NCI-H1436 treated with DMSO at 0.1 percent for 48 hours (cell line): Measurements from ENCODE around the gene PPP1R14C.

Experiments used
- DNase-seq: peaks from one replicate; lab custom pipeline; 2025; lab: John Stamatoyannopoulos, UW

PPP1R14C gene

GRCh38 chr6:150138638-150139037 is 4.2 kb upstream of the PPP1R14C start:
- no peak for DNase-seq

DNA sequence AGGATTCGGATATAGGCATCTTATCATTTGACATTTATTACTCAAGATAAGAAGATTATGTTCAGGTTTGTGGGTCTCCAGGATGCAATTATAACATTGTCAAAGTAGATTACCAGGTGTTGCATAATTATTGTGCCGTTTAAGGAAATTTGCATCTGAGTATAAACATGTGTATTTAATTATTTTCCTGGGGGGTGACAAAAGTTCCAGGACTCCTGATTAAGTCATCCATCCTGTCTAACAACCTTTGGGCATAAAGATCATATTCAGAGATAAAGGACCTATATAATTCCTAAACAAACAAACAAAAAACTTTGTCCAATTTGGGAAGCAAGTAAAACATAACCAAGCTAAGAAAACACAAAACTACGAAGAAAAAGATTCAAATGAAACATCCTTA is 3.3 kb upstream of the PPP1R14C start:
- DNase-seq, result no peak

GRCh38 chr6:150140236-150140969 is 2.4 kb upstream of the PPP1R14C start:
- no peak for DNase-seq

- no peak for DNase-seq
These were observed 661 bp upstream of the PPP1R14C start for GRCh38 chr6:150142097-150142669.

DNA sequence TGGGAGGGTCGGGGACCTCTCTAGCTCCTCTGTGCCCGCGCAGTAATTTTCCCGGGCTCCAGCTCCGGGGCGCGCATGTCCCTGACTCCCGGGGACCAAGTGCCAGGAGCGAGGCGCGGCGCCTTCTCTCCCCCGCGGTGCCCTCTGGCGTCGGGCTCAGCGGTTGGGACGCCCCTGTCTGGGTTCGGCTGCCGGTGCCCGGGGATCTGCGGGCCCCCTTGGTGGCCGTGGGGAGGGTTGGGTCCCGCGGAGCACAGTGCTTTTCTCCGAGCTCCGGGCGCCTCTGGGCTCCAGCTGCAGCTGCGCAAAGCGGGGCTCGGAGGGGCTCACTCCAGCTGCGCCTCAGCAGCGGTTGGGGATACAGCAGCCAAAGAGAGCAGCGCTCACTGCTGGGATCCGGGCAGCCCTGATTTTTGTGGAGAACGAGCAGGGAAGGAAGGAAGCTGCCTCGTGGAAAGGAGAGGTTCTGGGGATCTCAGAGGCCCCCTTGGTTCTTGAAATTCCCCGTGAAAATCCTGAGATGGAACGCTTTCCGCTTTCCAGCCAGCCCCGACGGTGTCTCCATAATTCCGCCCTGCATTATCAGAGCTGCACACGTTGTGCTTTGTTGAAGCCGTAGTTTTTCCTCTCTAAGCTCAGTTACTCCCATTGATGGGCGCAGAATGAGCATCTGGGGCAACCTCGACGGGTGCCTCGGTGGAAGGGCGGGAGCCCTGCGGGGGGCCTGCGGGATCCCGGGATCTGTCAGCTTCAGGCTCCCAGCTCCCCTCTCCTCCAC is 861 bp downstream of the PPP1R14C start:
- DNase-seq, result no peak

GRCh38 chr6:150144294-150144868 is 1.5 kb downstream of the PPP1R14C start:
- no peak for DNase-seq

DNA sequence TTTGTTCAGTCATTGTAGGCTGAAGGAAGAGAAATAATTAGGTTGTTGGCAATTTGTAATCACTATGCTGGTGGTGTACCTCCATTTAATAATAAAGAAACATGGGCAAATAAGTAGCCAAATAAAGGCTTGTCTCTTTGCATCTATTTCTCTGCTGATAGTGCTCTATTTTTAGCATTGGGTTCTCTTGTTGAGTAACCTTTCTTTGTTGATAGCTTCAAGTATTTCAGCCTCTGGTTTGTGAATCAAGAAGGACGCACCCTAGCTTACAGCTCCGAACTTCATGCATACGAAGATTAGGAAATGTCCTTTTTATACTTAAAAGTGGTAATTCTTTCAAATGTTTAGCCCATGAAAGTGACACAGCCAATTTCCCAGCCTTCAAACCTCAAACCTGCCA is 2.6 kb downstream of the PPP1R14C start:
- DNase-seq, result no peak

- DNase-seq, result no peak
These were observed 3.0 kb downstream of the PPP1R14C start for GRCh38 chr6:150145830-150146229.

DNA sequence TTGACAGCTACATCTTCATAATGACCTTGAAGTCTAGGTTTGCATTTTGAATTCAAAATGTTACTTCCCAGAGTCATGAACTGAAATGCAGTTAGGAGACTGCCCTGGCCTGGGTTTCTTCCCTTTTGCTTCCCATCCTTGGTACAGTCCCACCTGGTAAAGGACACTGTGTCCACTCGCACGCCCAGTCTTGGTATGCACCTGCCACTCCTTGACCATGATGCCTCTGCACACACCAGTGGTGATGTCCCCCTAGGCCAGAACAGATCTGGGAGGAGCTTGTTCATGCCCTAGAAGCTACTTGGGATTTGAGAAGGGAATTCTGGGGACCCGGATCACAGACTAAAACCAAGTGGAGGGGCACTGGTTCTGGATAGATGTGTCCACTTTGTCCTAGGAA is 3.6 kb downstream of the PPP1R14C start:
- DNase-seq, result no peak

GRCh38 chr6:150149146-150149545 is 6.3 kb downstream of the PPP1R14C start:
- DNase-seq, result no peak

DNA sequence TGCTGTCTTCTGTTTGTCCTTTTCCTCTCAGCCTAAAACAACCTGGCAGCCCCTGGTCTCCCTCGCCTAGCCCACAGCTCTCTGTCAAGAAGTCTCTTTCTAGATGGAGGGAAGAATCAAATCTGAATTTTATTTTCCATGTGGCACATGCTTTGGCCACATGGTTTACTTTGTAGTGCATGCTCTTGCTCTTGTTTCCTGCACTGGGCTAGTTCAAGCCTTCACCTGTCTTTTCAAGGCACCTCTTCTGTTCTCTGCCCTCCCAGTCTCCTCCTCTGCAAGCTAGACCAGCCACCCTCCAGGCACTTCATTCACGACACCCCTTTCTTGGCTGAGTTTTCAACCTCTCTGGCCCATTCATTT is 7.6 kb downstream of the PPP1R14C start:
- DNase-seq, result no peak

DNA sequence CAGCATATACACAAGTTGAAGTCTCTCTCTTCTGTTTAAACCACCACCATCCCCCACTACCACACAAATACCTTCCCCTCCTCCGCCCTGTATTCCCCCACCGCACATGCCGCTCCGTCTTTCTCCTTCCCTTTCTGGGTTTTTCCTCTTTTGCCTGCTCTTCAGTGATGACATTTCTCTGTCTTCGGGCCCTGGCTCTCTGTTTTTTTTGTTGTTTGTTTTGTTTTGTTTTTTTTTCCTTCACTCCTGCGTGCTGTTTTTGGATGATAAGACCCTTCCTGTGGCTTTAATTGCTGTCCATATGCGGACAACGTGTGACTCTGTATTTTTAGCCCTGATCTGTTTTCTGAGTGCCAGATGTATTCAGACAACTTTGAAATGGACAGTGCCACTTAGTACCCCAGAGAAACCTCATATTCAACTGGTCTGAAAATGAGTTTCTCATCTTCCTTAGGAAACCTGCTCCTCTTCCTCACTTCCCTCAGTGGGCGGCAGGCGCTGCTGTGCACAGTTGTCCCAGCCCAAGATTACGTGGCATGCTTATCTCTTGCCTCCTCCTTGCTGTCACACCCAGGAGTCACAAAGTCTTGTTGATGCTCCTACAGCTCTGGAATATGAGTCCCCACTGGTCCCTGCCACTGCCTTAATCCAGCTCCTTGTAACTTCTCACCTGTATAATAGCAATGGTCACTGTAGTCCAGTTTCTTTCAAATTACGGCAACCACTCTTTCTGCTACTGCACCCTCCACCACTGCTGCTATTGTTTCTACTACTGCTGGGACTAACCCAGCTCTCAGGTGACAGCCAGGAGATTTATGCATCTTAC is 8.2 kb downstream of the PPP1R14C start:
- no peak for DNase-seq

- DNase-seq, result no peak
These were observed 10.3 kb downstream of the PPP1R14C start for GRCh38 chr6:150152891-150153876.

GRCh38 chr6:150153905-150154492 is 11.2 kb downstream of the PPP1R14C start:
- no peak for DNase-seq

GRCh38 chr6:150156460-150156859 is 13.6 kb downstream of the PPP1R14C start:
- DNase-seq, result no peak

DNA sequence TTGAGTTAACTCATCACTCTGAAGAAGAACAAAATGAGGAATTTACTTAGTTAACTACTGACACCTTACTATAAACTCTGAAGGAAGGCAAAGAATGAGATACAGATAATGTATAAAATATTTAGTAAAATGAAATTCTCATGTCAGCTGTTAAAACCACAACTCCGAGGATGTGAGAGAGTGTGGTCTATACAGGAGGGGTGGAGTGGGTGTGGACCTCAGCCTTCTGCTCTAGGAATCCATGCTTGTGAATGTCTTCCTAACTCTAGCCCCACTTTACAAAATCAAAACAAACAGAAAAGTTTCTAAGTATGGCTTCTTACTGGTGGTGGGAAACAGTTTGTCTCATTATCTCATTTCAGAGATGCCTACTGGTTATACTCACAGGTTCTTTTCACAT is 14.2 kb downstream of the PPP1R14C start:
- no peak for DNase-seq

DNA sequence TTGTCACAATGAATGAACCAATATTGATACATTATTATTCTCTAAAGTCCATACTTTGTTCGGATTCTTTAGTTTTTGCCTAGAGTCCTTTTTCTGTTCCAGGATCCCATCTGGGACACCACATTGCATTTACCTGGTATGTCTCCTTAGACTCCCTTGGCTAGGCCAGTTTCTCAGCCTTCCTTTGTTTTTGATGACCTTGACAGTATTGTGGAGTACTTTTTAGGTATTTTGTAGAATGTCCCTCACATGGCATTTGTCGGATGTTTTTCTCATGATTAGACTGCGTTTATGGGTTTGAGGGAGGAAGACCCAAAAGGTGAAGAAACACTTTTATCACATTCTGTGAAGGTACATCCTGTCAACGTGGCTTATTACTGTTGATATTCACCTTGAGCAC is 16.9 kb downstream of the PPP1R14C start:
- DNase-seq, result no peak

DNA sequence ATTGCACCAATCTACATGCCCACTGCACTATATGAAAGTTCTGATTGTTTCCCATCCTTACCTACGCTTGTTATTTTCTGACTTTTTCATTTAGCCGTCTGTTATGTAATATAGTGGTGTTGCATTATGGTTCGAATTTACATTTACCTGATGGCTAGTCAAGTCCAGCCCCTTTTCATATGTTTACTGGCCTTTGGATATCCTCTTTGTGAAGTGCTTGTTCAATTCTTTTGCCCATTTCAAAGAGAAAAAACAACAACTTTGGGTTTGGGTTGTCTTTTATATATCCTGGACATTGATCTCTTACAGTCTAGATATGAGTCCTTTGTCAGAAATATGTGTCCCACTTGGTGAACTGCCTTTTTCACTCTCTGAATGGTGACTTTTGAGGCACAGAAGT is 21.1 kb downstream of the PPP1R14C start:
- DNase-seq, result no peak

GRCh38 chr6:150165020-150165702 is 22.3 kb downstream of the PPP1R14C start:
- DNase-seq, result no peak

DNA sequence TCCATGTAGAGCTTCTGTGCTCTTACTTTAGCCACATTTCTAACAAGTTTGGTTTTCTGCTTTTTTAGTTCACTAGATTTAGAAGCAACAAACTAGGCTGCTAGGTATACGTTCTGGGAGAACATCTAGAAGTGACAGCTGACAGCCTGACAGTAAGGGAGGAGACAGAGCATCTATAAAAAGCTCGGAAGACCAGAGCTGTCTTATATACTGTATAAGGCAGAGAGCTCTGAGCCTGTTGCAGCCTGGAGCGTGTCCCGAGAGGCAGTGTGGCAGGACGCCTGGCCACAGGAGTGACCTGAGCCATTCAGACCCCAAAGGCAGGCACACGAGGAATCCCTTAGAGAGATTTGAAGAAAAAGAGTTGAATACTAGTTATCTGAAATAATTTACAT is 24.6 kb downstream of the PPP1R14C start:
- DNase-seq, result no peak
